Trophoblast cell (in vitro differentiated cells and primary cell): ENCODE measurements around the gene ALKAL2. TPM values are rescaled to one million over a fixed set of nuclear protein-coding genes. Genes with fewer than 3 reads are reported as not detected.
"Not testable (repeated sequence)": the region's sequence is repeated elsewhere in the genome, so short reads cannot be mapped to it uniquely, and the experiment has no call there.

Source experiments
- DNase-seq, 2 donors: peaks; one replicate each; pipeline ENCODE4 v3.0.0-alpha.2; 2016
- H2AFZ ChIP-seq: 2 replicates; pipeline ENCODE4 v1.6.1; 2013; ENCODE audit warnings: low read length, moderate library complexity, mild to moderate bottlenecking; ENCODE audit not compliant: insufficient read depth, poor library complexity
- H2AK5ac ChIP-seq: 2 replicates; pipeline ENCODE4 v1.6.1; 2013; ENCODE audit warnings: mild to moderate bottlenecking, low read length
- H2BK120ac ChIP-seq: 2 replicates; pipeline ENCODE4 v1.6.1; 2013; ENCODE audit warnings: low read length, mild to moderate bottlenecking, moderate library complexity; ENCODE audit not compliant: insufficient read depth, poor library complexity
- H2BK12ac ChIP-seq: 2 replicates; pipeline ENCODE4 v1.6.1; 2013; ENCODE audit warnings: mild to moderate bottlenecking, low read length, moderate library complexity
- H2BK5ac ChIP-seq: 2 replicates; pipeline ENCODE4 v1.6.1; 2013; ENCODE audit warnings: low read length, low read depth, moderate library complexity, mild to moderate bottlenecking; ENCODE audit not compliant: poor library complexity
- H3K14ac ChIP-seq: 2 replicates; pipeline ENCODE4 v1.6.1; 2013; ENCODE audit warnings: mild to moderate bottlenecking, low read length
- H3K18ac ChIP-seq: 2 replicates; pipeline ENCODE4 v1.6.1; 2013; ENCODE audit warnings: mild to moderate bottlenecking, low read length
- H3K23ac ChIP-seq: 2 replicates; pipeline ENCODE4 v1.6.1; 2013; ENCODE audit warnings: low read length
- H3K27ac ChIP-seq: 2 replicates; pipeline ENCODE4 v1.5.1; 2013; ENCODE audit warnings: low read depth, mild to moderate bottlenecking, inconsistent platforms, low read length, moderate library complexity
- H3K27me3 ChIP-seq: 2 replicates; pipeline ENCODE4 v1.6.1; 2013; ENCODE audit warnings: inconsistent platforms, mild to moderate bottlenecking, low read length, moderate library complexity; ENCODE audit not compliant: insufficient read depth
- H3K36me3 ChIP-seq, 2 experiments: 1 replicate in 1 of 2; 2 replicates in 1 of 2; pipeline ENCODE4 v1.6.1; 2013; ENCODE audit warnings: low read length in 2 of 2, mild to moderate bottlenecking in 2 of 2, moderate library complexity in 1 of 2; ENCODE audit not compliant: insufficient read depth in 2 of 2, control insufficient read depth in 1 of 2
- H3K4ac ChIP-seq: 2 replicates; pipeline ENCODE4 v1.6.1; 2013; ENCODE audit warnings: low read depth, mild to moderate bottlenecking, low read length, moderate library complexity
- H3K4me1 ChIP-seq, 2 experiments: 1 replicate in 1 of 2; 2 replicates in 1 of 2; pipeline ENCODE4 v1.6.1; 2013; ENCODE audit warnings: low read length in 2 of 2, mild to moderate bottlenecking in 2 of 2, moderate library complexity in 1 of 2; ENCODE audit not compliant: insufficient read depth in 2 of 2, control insufficient read depth in 1 of 2
- H3K4me2 ChIP-seq: 2 replicates; pipeline ENCODE4 v1.6.1; 2013; ENCODE audit warnings: inconsistent platforms, mild to moderate bottlenecking, low read length, moderate library complexity
- H3K4me3 ChIP-seq: 2 replicates; pipeline ENCODE4 v1.5.1; 2013; ENCODE audit warnings: mild to moderate bottlenecking, low read depth, low read length, inconsistent platforms
- H3K79me1 ChIP-seq: one replicate; pipeline ENCODE4 v1.6.1; 2013; ENCODE audit warnings: low read length
- H3K79me2 ChIP-seq: 2 replicates; pipeline ENCODE4 v1.6.1; 2013; ENCODE audit warnings: low read length, mild to moderate bottlenecking; ENCODE audit not compliant: control insufficient read depth, insufficient read depth, poor library complexity
- H3K9ac ChIP-seq: 2 replicates; pipeline ENCODE4 v1.6.1; 2013; ENCODE audit warnings: mild to moderate bottlenecking, low read length
- H3K9me3 ChIP-seq: 2 replicates; pipeline ENCODE4 v1.6.1; 2013; ENCODE audit warnings: low read depth, mild to moderate bottlenecking, control low read depth, inconsistent platforms, low read length; ENCODE audit not compliant: insufficient read depth
- H4K12ac ChIP-seq: 2 replicates; pipeline ENCODE4 v1.6.1; 2013; ENCODE audit warnings: low read depth, mild to moderate bottlenecking, low read length, moderate library complexity
- H4K8ac ChIP-seq: 2 replicates; pipeline ENCODE4 v1.6.1; 2013; ENCODE audit warnings: low read depth, mild to moderate bottlenecking, low read length, moderate library complexity
- H4K91ac ChIP-seq: one replicate; pipeline ENCODE4 v1.6.1; 2013; ENCODE audit warnings: low read depth, mild to moderate bottlenecking, low read length, moderate library complexity
- WGBS: extraction: QIAGEN DNeasy Blood & Tissue Kit; methylation state at CpG from one replicate; pipeline ENCODE4 v1.1.7; 2013; ENCODE audit warnings: missing lambda C conversion rate; ENCODE audit not compliant: insufficient read length, insufficient coverage; ENCODE audit errors: extremely low coverage; 5-methylcytosine and 5-hydroxymethylcytosine counted together
- polyA plus RNA-seq: library from polyadenylated mRNA; stranded (reverse); fragments of 200-250 nt; gene quantifications from 2 replicates; pipeline ENCODE4 v1.2.3, GENCODE V29; 2013

Gene ALKAL2
- polyA plus RNA-seq = 0.74 and 0.75 TPM in 2 replicates

DNA sequence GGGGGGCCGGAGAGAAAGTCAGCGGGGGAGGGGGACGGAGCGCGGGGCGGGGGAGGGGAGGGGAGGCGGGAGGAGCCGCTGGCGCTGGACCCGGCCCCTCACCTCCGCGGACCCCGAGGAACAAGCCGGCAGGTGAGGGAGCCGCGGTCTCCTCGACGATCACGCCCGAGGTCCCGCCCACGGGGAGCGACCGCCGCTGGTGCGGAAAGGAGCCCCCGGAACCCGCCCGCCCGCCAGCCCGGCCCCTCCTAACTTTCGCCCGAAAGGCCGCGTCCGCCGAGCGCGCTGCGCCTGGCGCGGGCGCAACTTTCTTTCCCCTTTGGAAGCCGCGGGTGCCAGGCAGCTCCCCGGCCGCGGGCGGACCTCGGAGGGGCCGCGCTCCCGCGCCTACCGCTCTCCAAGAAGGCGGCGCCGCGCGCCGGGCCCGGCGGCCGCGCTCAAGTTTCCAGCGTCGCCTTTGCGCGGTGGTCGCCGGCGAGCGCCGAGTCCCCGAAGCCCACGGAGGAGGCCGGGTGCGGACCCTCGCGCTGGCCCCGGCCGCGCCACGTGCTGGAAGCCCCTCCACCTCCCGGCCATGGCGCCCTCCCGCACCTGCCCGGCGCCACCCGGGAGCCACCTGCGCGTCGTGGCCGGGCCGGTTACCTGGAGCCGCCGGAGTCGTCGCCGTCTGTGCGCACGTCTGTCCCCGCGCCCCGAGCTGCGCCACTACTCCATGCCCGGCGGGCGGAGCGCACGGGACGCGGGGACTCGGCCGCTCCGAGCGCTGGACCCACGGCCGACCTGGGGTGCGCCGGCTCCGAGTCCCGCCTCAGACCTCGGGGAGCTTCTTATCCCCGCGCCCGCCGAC is at the start of gene ALKAL2:
ALKAL2 (minus strand) TSS at position 181 of the 847 bp plus-strand sequence. CDS start 256 bp downstream, outside the sequence.
- H3K9me3 ChIP-seq = no peaks in the 10 kb centered on the region
- H4K8ac ChIP-seq = no peak within 1 kb of the TSS
- no peak within 1 kb of the TSS for H2BK120ac ChIP-seq
- no peaks in the 10 kb centered on the region for H3K79me1 ChIP-seq
- H3K4ac ChIP-seq = no peak within 1 kb of the TSS
- no peak for DNase-seq
- peaks cover 4% of the 10 kb centered on the region in 2 experiments for H3K36me3 ChIP-seq
- no peak within 1 kb of the TSS for H3K23ac ChIP-seq
- H4K91ac ChIP-seq = no peak within 1 kb of the TSS
- no peak within 1 kb of the TSS for H3K27ac ChIP-seq
- no peak within 1 kb of the TSS for H2BK12ac ChIP-seq
- H3K18ac ChIP-seq = no peak within 1 kb of the TSS
- no peak within 1 kb of the TSS for H4K12ac ChIP-seq
- no CpG with 5 or more reads among the region's 128 CpGs for WGBS
- no peak within 1 kb of the TSS for H3K14ac ChIP-seq
- H2AK5ac ChIP-seq = no peak within 1 kb of the TSS
- H3K9ac ChIP-seq = no peak within 1 kb of the TSS
- H2BK5ac ChIP-seq = no peak within 1 kb of the TSS
- no peak within 1 kb of the TSS for H2AFZ ChIP-seq
- peaks cover 10 to 11% of the 10 kb centered on the region in 2 experiments for H3K4me1 ChIP-seq
- no peaks in the 10 kb centered on the region for H3K79me2 ChIP-seq
- peak within 1 kb of the TSS; percentile 65 for H3K4me3 ChIP-seq
- H3K27me3 ChIP-seq = peaks cover 28% of the 10 kb centered on the region
- H3K4me2 ChIP-seq = peak within 1 kb of the TSS; percentile 80

GRCh38 chr2:336949-337348 is 49.1 kb upstream of the ALKAL2 start:
- H3K18ac ChIP-seq, H2AFZ ChIP-seq, H3K4me3 ChIP-seq, H2BK5ac ChIP-seq, H3K4me2 ChIP-seq, H3K79me2 ChIP-seq, H3K4ac ChIP-seq, DNase-seq, H3K36me3 ChIP-seq, H3K79me1 ChIP-seq, H3K14ac ChIP-seq, H3K9ac ChIP-seq, H4K8ac ChIP-seq, H4K12ac ChIP-seq, H3K9me3 ChIP-seq, H2BK12ac ChIP-seq, H4K91ac ChIP-seq, H3K23ac ChIP-seq, H3K4me1 ChIP-seq, H2BK120ac ChIP-seq, H3K27me3 ChIP-seq, H2AK5ac ChIP-seq, H3K27ac ChIP-seq: not testable (repeated sequence)
- no CpG with 5 or more reads among the region's 2 CpGs for WGBS

- DNase-seq = no peak
- no peak overlapping the region for H4K12ac ChIP-seq
- no peaks in the 10 kb centered on the region for H3K79me1 ChIP-seq
- no peak overlapping the region for H3K14ac ChIP-seq
- WGBS = no CpG with 5 or more reads among the region's 4 CpGs
- no peak overlapping the region for H3K27ac ChIP-seq
- H4K91ac ChIP-seq = no peak overlapping the region
- no peaks in the 10 kb centered on the region for H3K36me3 ChIP-seq
- H3K9me3 ChIP-seq = peaks cover 9% of the 10 kb centered on the region
- no peak overlapping the region for H4K8ac ChIP-seq
- H3K27me3 ChIP-seq = no peaks in the 10 kb centered on the region
- H2AFZ ChIP-seq = no peak overlapping the region
- no peak overlapping the region for H2BK5ac ChIP-seq
- no peak overlapping the region for H3K18ac ChIP-seq
- H3K4me2 ChIP-seq = no peak overlapping the region
- no peak overlapping the region for H2BK12ac ChIP-seq
- H2AK5ac ChIP-seq = no peak overlapping the region
- no peak overlapping the region for H3K4me3 ChIP-seq
- H3K79me2 ChIP-seq = no peaks in the 10 kb centered on the region
- H3K4ac ChIP-seq = no peak overlapping the region
- no peak overlapping the region for H2BK120ac ChIP-seq
- H3K4me1 ChIP-seq = no peaks in the 10 kb centered on the region
- H3K23ac ChIP-seq = no peak overlapping the region
- no peak overlapping the region for H3K9ac ChIP-seq
Measured at GRCh38 chr2:336360-336759, 48.5 kb upstream of the ALKAL2 start.

GRCh38 chr2:332592-332991 is 44.7 kb upstream of the ALKAL2 start:
- DNase-seq = no peak
- H4K12ac ChIP-seq = no peak overlapping the region
- H3K14ac ChIP-seq = no peak overlapping the region

More at GRCh38 chr2:332592-332991, 44.7 kb upstream of the ALKAL2 start:
- H3K4me3 ChIP-seq = no peak overlapping the region
- no peak overlapping the region for H4K8ac ChIP-seq
- no peak overlapping the region for H3K27ac ChIP-seq
- H3K79me2 ChIP-seq = no peaks in the 10 kb centered on the region
- H2BK5ac ChIP-seq = no peak overlapping the region
- no peak overlapping the region for H2BK120ac ChIP-seq
- no peaks in the 10 kb centered on the region for H3K4me1 ChIP-seq
- no peak overlapping the region for H2BK12ac ChIP-seq
- H3K27me3 ChIP-seq = no peaks in the 10 kb centered on the region
- no peak overlapping the region for H3K4me2 ChIP-seq
- no peak overlapping the region for H3K23ac ChIP-seq
- no peak overlapping the region for H3K4ac ChIP-seq
- no peaks in the 10 kb centered on the region for H3K36me3 ChIP-seq
- no peaks in the 10 kb centered on the region for H3K79me1 ChIP-seq
- H3K18ac ChIP-seq = no peak overlapping the region
- H2AFZ ChIP-seq = no peak overlapping the region
- no peak overlapping the region for H3K9ac ChIP-seq
- peaks cover 6% of the 10 kb centered on the region for H3K9me3 ChIP-seq
- H4K91ac ChIP-seq = no peak overlapping the region
- H2AK5ac ChIP-seq = no peak overlapping the region
- WGBS = no CpG with 5 or more reads among the region's 3 CpGs
